GM18519 (cell line): ENCODE measurements around the gene GPR17.

Experiments used
- ATAC-seq: cut with Tn5 transposase; IDR thresholded peaks from one replicate; pipeline ENCODE4 v1.9.1; 2021; ENCODE audit warnings: mild to moderate bottlenecking, moderate library complexity; ENCODE audit not compliant: unreplicated experiment, low FRiP score

Gene GPR17

DNA sequence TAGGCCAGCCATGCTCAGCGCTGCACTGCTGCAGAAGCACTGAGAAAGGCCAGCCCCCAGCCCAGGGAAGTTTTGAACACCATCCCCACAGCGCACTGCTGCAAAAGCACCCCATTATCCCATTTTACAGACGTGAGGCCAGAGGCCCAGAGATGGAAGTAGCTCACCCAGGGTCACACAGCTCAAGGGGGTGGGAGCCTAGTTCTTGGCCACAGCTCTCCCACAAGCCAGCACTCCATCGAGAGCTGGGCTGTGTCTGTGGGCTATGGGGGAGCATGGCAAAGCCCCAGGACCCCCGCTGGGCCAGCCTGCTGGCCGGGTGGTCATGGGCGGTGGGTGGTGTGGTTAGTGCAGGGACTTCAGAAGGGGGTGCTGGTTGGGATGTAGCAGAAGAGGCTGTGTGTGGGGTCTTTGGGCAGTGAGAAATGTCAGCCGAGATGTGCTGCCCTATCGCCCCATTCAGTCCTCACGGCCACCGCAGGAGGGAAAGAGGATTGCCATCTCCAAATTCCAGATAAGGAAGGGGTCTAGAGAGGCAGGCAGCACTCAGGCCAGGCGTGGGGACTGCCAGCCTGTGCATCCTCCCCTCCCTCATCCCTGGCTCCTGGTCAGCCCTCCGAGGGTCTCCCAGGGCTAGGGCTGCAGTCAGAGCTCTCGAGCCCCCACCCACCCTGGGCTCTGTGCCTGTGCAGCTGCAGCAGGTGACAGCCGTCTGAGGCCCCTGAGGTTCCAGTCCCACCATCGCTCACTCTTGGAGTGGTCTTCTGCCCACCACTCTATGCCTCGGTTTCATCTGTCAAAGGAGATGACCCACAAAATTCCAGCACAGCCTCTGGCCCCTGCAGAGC, 17.0 kb upstream of the GPR17 start:
- ATAC-seq: no peak

DNA sequence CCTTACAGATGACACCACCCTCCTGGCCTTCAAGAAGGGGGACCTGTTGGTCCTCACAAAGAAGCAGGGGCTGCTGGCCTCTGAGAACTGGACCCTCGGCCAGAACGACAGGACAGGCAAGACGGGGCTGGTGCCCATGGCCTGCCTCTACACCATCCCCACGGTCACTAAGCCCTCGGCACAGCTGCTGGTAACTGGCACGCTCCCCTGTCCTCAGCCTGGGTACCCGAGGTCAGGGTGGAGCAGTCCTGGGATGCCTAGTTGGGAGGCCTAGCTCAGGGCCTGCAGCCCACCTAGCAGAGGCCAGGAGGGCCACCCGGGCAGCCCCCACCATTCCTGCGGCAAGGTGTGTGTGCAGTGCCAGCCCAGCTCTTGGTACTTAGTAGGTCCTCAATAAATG, 16.3 kb upstream of the GPR17 start:
- ATAC-seq: no peak

DNA sequence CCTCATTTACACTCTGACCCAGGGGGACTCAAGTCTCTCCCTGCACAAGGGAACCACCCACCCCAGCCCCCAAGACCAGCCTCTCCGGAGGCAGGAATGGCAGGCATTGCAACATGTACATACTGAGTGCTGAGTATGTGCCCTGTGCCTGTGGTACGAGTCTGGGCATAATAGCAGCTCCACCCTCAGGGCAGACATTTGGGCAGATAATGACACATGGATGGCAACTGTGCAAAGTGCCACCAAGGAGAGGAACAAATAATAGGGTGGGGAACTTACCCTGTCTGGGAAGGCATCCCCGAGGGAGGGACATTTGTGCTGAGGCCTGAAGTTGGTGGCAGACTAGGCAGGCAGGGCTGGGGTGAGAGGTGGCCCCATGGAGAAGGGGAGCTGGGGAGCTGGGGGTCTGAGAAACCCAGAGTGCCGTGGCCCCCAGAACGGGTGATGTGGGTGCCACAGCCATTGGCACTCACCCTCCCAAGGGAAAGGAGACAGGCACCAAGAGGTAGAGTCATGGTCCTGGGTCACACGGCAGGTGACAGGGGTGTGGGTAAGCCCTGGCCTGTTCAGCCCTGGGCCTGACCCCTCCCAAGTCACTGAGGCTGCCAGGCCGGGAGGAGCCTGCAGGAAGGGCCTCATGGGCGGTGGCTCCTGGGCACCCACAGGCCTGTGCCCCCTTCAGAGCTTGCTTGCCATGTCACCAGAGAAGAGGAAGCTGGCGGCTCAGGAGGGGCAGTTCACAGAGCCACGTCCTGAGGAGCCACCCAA, 15.7 kb upstream of the GPR17 start:
- no peak for ATAC-seq

DNA sequence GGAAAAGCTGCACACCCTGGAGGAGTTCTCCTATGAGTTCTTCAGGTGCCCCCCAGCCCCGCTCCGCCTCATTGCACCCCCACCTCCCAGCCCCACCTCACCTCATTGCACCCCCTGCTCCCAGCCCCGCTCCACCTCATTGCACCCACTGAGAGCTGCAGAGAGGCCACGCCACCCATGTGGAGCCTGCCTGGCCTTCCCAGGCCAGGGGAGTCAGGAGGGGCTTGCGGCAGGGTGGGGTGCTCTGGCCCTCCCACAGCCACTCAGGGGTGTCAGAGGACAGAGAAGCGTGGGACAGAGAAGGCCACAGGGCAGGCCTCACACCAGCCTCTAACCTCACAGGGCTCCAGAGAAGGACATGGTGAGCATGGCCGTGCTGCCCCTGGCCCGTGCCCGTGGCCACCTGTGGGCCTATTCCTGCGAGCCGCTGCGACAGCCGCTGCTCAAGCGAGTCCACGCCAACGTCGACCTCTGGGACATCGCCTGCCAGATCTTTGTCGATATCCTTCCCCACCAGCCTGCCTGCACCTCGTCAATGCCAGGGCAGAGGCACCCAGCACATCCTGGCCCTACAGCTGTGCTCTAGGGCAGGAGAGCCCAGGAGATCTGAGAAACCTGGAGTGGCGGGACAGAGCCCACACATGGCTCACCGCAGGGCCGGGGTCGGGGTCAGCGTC, 15.0 kb upstream of the GPR17 start:
- ATAC-seq: no peak

DNA sequence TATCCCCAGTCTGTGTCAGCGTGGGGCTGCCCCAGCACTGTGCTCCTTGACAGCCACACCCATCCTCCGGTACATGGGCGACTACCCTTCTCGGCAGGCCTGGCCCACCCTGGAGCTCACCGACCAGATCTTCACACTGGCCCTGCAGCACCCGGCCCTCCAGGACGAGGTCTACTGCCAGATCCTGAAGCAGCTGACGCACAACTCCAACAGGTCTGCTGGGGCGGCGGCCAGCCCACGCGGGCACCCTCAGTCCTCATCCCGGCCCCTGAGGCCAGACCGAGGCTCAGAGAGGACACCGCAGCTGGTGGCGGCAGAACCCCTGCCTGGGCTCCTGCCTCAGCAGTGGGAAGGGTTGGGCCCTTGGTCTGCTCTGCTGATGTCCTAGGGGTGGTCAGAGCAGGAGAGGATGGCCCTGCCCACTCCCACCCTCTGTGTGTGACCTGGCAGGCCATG, 14.4 kb upstream of the GPR17 start:
- no peak for ATAC-seq

DNA sequence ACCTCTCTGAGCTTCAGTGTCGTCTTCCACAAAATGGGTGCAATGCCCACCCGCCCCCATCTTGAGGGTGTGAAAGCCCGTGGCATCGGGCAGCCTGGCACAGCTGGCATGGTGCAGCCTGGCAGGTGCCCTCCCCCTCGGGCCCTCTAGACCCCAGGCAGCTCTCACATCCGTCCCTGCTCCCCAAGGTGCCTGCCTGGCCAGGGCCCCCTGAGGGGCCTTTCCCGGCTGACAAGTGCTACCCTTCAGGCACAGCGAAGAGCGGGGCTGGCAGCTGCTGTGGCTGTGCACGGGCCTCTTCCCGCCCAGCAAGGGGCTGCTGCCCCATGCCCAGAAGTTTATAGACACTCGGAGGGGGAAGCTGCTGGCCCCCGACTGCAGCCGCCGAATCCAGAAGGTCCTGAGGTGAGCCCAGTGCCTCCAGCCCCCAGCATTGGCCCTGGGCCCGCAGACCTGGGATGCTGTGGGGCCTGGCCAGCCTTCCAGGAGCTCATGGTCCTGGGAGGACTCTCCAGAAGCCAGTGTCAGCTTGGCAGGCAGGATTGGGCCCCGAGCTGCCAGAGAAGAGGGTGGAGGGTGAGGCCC, 13.9 kb upstream of the GPR17 start:
- ATAC-seq: no peak

DNA sequence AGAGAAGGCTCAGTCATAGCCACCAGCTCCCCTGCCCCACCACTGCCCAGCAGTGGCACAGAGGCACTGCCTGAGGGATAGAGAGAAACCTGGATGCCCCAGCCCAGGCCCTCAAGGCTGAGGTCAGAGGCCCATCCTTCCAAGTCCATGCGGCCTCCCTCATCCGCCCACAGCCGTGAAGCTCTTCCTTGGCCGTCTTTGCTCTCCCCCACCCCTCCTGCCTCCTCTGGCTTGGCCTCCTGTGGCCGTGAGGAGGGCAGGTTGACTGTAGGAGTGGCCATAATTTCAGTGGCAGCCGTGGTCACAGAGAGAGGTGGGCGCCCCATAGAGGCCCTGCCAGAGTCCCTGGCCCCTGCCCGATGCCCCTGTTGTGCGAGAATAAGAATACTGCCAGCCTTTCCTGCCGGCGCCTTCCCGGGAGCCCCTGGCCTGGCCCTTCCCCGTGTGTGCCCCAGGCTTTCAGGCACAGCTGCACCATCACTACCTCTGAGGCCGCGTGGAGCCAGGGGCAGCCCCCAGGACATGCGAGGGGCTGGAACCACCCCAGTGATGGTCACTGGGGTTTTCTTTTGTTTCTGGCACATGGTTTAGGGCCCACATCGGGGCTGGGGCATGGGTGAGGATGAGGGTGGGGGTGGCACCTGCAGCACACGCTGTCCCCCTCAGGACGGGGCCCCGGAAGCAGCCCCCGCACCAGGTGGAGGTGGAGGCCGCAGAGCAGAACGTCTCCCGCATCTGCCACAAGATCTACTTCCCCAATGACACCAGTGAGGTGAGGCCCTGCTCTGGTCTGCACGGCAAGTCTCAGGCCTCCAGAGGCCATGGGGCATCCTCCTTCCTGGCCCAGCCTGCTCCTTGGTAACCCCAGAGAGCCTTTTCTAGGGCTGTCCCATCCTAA, 13.1 kb upstream of the GPR17 start:
- ATAC-seq: peak; percentile 38

DNA sequence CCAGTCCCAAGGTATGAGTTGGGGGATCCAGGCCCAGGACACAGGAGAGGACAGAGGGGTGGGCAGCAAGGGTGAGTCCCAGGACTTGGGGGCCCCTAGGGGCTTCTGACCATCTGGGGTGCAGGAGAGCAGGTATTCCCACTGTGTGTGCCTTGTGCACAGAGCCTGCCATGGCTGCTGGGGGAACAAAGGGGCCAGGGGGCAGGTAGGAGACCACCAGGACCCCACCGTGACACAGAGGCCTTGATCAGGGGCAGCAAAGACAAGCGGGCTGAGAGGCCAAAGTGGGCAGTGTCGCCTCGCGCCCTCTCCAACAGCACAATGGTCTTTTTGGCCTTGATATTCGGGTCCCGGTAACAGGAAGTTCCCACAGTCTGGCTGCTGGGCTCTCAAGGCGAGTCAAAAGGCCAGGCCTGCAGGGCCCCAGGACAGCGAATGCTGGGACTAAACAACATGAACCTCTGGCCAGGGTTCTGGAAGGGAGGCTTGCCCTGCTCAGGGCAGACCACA, 12.3 kb upstream of the GPR17 start:
- no peak for ATAC-seq

DNA sequence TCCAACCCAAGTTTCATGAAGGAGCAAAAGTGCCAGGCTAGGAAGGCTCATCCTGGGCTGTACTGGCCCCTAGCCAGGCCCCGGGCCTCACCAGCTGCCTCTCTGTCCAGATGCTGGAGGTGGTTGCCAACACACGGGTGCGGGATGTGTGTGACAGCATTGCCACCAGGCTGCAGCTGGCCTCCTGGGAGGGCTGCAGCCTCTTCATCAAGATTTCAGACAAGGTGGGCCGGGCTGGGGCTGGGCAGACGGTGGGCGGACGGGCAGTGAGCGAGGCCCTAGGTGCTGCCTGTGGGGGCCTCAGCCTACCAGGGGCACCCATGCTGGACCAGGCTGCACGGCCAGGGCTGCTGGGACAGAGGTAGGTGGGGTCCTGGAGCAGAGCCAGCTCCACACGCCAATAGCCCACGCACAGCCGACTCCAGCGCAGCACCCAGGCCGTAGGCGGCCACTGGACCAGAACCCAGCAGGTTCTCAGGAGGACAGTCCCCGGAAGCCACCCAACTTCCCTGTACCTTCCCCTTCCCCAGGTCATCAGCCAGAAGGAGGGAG, 11.8 kb upstream of the GPR17 start:
- no peak for ATAC-seq

DNA sequence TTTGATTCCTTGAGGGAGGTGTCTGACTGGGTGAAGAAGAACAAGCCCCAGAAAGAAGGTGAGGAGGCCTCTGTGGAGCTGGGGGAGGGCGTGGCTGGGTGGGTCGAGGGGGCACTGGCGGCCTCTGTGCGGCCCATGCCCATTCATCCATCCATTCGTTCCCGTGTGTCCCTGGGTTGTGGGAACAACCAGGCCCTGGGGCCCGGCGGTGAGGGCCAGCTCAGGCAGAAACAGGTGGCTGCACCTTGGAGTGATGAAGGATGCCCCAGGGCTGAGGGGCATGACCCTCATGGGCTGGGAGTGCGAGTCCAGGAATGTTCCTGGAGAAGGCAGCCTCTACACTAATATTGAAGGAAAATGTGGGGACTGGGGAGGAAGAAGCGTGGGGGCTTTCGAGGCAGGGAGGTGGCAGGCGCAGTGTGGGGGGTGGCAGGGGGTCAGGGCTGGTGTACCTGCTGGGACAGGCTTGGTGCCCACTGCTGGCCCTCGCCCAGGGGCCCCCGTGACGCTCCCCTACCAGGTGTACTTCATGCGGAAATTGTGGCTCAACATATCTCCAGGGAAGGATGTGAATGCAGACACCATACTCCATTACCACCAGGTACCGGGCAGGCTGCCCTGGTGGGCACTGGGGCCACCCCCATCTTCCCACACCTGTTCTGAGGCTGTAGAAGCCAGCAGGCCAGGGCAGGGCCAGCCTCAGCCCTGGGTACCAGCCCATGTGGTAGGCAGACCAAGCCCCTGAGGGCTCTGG, 11.2 kb upstream of the GPR17 start:
- ATAC-seq: no peak

DNA sequence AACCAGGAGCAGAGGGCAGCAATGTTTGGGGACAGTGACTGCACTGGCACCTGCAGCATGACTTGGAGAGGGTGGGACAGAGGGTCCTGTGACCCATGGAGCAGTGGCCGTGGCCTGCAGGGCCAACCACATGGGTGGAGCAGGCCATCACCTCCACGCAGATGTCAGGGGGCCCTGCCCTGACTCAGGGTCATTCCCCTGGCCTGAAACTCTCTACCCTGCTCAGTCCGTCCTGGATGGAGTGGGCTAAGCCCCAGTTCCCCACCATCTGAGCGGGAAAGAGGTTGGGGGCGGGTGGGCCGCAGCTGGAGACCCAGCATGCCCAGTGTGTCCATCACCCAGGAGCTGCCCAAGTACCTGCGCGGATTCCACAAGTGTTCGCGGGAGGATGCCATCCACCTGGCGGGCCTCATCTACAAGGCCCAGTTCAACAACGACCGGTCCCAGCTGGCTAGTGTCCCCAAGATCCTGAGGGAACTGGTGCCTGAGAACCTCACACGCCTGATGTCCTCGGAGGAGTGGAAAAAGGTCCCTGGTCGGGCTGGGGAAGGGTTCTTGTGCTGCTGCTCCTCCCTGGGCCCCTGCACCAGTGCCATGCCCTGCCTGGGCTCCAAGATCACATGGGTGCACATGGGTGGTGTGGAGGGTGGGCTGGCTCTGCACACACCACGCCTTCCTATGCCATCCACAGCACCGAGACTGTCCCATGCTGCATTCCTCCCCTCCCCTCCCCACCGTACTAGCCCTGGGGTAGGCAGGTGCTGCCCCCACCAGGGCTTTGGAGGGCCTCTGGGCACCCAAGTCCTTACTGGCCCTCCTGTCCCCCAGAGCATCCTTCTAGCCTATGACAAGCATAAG, 10.3 kb upstream of the GPR17 start:
- ATAC-seq: no peak

DNA sequence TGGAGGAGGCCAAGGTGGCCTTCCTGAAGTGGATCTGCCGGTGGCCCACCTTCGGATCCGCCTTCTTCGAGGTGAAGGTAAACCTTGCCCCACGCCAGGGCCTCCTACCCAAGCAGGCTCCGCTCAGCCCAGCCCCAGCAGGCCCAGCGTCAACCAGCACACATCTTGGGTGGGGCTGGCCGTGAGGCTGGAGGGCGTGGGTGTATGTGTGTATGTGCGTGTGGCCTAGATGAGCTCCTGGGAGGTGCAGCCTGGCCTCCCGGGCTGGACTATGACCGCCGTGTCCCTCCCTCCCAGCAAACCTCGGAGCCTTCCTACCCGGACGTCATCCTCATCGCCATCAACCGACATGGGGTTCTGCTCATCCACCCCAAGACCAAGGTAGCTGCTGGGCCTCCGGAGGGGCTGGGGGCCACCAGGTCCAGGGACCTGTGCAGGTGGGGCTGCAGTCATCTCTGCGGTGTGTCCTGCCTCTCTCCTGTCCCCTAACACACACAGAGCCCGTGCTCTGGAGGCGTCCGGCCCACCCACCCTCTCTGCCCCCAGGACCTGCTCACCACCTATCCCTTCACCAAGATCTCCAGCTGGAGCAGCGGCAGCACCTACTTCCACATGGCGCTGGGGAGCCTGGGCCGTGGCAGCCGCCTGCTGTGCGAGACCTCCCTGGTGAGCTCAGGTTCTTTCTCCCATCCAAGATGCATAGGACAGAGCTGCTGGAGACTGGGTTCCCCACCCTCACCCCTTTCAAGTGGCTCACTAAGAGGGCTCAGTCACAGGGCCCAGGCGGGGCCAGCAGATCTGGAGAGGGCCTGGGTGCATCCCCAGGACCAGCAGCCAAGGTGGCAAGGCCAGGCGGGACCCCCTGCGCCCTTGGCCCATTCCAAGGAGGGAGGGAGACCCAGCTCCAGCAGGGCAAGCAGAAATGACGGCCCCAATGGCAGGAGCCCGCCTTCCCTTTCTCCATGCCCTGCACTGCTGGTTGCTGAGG, 9.4 kb upstream of the GPR17 start:
- ATAC-seq: no peak

DNA sequence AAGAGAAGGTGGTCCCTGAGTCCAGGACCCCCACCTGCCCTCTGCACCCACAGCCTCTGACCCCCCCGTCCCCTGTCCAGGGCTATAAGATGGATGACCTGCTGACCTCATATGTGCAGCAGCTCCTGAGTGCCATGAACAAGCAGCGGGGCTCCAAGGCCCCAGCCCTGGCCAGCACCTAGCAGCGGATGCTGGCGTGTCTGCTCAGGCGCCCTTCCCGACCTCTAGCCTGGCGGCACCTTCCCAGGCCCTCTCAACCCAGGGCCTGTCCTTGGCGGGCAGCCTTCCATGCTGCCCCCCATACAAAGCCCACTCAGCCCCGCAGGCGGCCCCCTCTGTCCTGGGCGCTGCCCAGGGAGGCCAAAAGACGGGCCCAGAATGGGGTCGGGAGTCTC, 8.7 kb upstream of the GPR17 start:
- no peak for ATAC-seq

DNA sequence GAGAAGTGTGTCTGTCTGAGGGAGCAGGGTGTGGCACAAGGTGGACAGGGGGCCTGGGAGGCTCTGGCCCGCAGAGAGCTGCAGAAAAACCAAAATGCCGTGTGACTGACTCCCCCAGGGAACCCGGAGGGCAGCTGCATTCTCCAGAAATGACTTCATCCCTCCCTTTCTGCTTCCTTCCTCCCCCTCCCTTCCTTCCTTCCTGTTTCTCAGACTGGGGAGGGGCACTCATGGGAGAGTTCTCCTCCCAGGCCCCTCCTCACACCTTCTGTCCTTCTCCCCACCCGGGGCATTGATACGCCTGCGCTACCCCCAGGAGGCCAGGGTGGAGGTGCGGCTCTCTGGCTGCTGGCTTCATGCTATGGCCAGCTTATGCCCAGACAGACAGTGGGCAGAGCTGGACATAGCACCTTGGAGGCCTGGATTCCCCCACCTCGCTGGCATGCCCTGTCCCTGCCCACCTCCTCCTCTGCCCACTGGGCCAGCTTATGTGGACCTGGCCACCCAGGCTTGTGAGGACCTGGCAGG, 8.2 kb upstream of the GPR17 start:
- no peak for ATAC-seq

DNA sequence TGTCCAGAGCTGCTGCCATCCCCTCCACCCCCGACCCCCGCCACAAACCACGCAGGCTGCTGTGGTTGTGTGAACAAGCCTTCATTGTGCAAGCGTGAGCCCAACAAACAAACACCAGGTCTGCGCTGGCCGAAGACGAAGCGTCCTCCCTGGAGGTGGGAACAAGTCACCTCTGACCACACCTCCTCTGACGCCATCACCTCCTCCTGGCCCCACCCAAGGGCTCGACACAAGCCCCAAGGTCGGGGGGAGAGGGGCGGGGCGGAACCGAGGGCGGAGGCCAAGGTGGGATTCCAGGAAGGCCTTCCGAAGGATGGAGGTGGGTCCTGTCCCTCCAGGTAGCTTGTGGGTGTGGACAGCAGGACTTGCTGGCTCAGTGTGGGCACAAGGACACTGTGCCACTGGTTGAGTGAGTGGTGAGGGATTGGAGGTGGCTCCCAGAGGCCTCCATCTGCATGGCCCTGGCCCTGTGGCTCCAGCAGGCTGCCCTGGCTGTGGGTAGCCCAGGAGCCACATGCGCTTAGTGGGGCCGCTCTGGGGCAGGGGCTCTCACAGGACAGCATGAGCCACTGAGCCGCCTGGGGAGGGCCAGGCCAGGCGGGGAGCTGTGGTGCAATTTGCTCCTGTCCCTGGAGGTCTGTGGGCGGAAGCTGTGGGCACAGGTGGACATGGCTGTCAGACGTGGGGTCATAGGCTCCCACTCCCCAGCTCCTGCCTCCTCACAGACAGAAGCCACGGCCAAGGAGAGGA, 7.4 kb upstream of the GPR17 start:
- no peak for ATAC-seq

DNA sequence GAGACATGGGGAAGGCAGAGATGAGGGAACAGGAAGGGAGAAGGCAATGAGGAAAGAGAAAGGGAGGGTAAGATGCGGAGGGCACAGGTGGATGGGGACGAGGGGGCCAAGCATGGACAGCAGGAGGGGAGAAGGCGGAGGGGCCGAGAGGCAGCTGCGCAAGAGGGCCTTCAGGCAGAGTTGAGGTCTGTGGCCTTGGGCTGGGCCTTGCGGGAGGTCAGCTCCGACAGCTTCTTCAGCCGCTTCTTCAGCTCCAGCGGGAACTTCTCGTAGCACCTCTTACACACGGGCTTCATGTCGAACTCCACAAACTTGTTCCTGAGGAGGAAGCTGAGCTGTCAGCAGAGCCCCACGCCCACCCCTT, 6.9 kb upstream of the GPR17 start:
- no peak for ATAC-seq
